ENCODE results near the gene IKBKG. TPM values are rescaled to one million over a fixed set of nuclear protein-coding genes. Genes with fewer than 3 reads are reported as not detected.

IKBKG gene
- total and polyA plus RNA-seq, 2 donors from 2014 or later = 23.3 to 31.3 TPM

- Histone ChIP-seq H3K4me3 (ENCODE audit: low read length in 3 of 3) (no peak overlapping the region), H3K27ac (ENCODE audit: low read depth in 2 of 2, low read length in 2 of 2) (no peak overlapping the region), H3K27me3 (ENCODE audit: control insufficient read depth, insufficient read depth, low read length) (no peaks in the 10 kb centered on the region), H3K4me1 (ENCODE audit: control insufficient read depth in 2 of 3, insufficient read depth in 2 of 3, low read depth in 1 of 3, low read length in 3 of 3) (no peaks in the 10 kb centered on the region), H3K9ac (ENCODE audit: low read length in 3 of 3) (no peak overlapping the region), H3K36me3 (ENCODE audit: control insufficient read depth in 2 of 3, insufficient read depth in 3 of 3, low read length in 3 of 3) (no peaks in the 10 kb centered on the region), H3K9me3 (ENCODE audit: control insufficient read depth in 2 of 3, insufficient read depth in 1 of 3, low read length in 3 of 3) (no peaks in the 10 kb centered on the region)
- DNase-seq = no peak
- TF ChIP-seq CTCF (IDR thresholded peaks at IDR 0.05; ENCODE audit: borderline replicate concordance, extremely low read depth, insufficient read depth) = no peak
- intact Hi-C loops (cut with DNase I) = no loop called here
- no peak for FAIRE-seq
Observed at GRCh38 chrX:154600759-154601374, 53.4 kb downstream of the IKBKG start.

- no peak for FAIRE-seq
- no peaks in the 10 kb centered on the region for H3K4me1 ChIP-seq (ENCODE audit: control insufficient read depth in 2 of 3, insufficient read depth in 2 of 3, low read depth in 1 of 3, low read length in 3 of 3)
- no peak for DNase-seq
- no peaks in the 10 kb centered on the region for H3K9me3 ChIP-seq (ENCODE audit: control insufficient read depth in 2 of 3, insufficient read depth in 1 of 3, low read length in 3 of 3)
- intact Hi-C loops (cut with DNase I) = no loop called here
- no peak overlapping the region for H3K27ac ChIP-seq (ENCODE audit: low read depth in 2 of 2, low read length in 2 of 2)
- H3K4me3 ChIP-seq (ENCODE audit: low read length in 3 of 3) = no peak overlapping the region
- no peak for TF ChIP-seq CTCF (IDR thresholded peaks at IDR 0.05; ENCODE audit: borderline replicate concordance, extremely low read depth, insufficient read depth)
- H3K9ac ChIP-seq (ENCODE audit: low read length in 3 of 3) = no peak overlapping the region
- no peaks in the 10 kb centered on the region for H3K36me3 ChIP-seq (ENCODE audit: control insufficient read depth in 2 of 3, insufficient read depth in 3 of 3, low read length in 3 of 3)
- no peaks in the 10 kb centered on the region for H3K27me3 ChIP-seq (ENCODE audit: control insufficient read depth, insufficient read depth, low read length)
Observed at GRCh38 chrX:154602226-154602625, 54.8 kb downstream of the IKBKG start.

GRCh38 chrX:154602766-154603437 lies 55.5 kb downstream of the IKBKG start:
- intact Hi-C loops (cut with DNase I) = no loop called here
- no peaks in the 10 kb centered on the region for H3K4me1 ChIP-seq (ENCODE audit: control insufficient read depth in 2 of 3, insufficient read depth in 2 of 3, low read depth in 1 of 3, low read length in 3 of 3)
- TF ChIP-seq CTCF (IDR thresholded peaks at IDR 0.05; ENCODE audit: borderline replicate concordance, extremely low read depth, insufficient read depth) = no peak
- no peaks in the 10 kb centered on the region for H3K36me3 ChIP-seq (ENCODE audit: control insufficient read depth in 2 of 3, insufficient read depth in 3 of 3, low read length in 3 of 3)
- H3K9me3 ChIP-seq (ENCODE audit: control insufficient read depth in 2 of 3, insufficient read depth in 1 of 3, low read length in 3 of 3) = no peaks in the 10 kb centered on the region
- no peak overlapping the region for H3K4me3 ChIP-seq (ENCODE audit: low read length in 3 of 3)
- no peak for FAIRE-seq
- H3K27ac ChIP-seq (ENCODE audit: low read depth in 2 of 2, low read length in 2 of 2) = no peak overlapping the region
- no peak for DNase-seq
- H3K27me3 ChIP-seq (ENCODE audit: control insufficient read depth, insufficient read depth, low read length) = no peaks in the 10 kb centered on the region
- no peak overlapping the region for H3K9ac ChIP-seq (ENCODE audit: low read length in 3 of 3)
